RPMI7951 (cell line): ENCODE results near the gene YRDC. TPM values are rescaled to one million over a fixed set of nuclear protein-coding genes. Genes with fewer than 3 reads are reported as not detected.
"Not testable (repeated sequence)": the region's sequence is repeated elsewhere in the genome, so short reads cannot be mapped to it uniquely, and the experiment has no call there.

Experiments
- DNase-seq: peaks from one replicate; pipeline ENCODE4 v3.0.0-alpha.2; 2012; ENCODE audit warnings: low read depth
- total RNA-seq: library from RNA; depleted of rRNA; stranded (reverse); fragments of >200 nt; shearing (Covaris generic); gene quantifications from 2 replicates; pipeline ENCODE4 v1.2.3, GENCODE V29; 2014; rRNA removed

YRDC gene
- total RNA-seq, 1 experiment from 2014 or later = 25.7 TPM

- not testable (repeated sequence) for DNase-seq
Observed at GRCh38 chr1:37771440-37771839, 36.6 kb downstream of the YRDC start.

- DNase-seq = no peak
Observed at GRCh38 chr1:37767488-37767887, 40.5 kb downstream of the YRDC start.

- no peak for DNase-seq
Observed at GRCh38 chr1:37765916-37766664, 41.9 kb downstream of the YRDC start.

- DNase-seq = no peak
Observed at GRCh38 chr1:37764888-37765441, 43.0 kb downstream of the YRDC start, which contains the start of gene EPHA10. EPHA10 (minus strand) TSS chr1:37765120; CDS start chr1:37765066, 54 bp downstream.

- peak; percentile 33 for DNase-seq
Observed at GRCh38 chr1:37764414-37764825, 43.6 kb downstream of the YRDC start.

GRCh38 chr1:37763791-37764413 is 44.1 kb downstream of the YRDC start:
- DNase-seq = no peak

- no peak for DNase-seq
Observed at GRCh38 chr1:37762516-37762915, 45.5 kb downstream of the YRDC start.

- DNase-seq = no peak
Observed at GRCh38 chr1:37761416-37762095, 46.5 kb downstream of the YRDC start.

- DNase-seq = no peak
Observed at GRCh38 chr1:37759451-37759850, 48.6 kb downstream of the YRDC start.

- no peak for DNase-seq
Observed at GRCh38 chr1:37755951-37756560, 52.0 kb downstream of the YRDC start.

GRCh38 chr1:37755290-37755689 is 52.7 kb downstream of the YRDC start:
- no peak for DNase-seq

GRCh38 chr1:37753473-37754321 is 54.3 kb downstream of the YRDC start:
- DNase-seq = no peak

Other genes starting within 250 kb of the YRDC start
- gene GNL2, start 212.3 kb downstream of the YRDC start, total RNA-seq = 61.0 and 76.7 TPM in 2 replicates
- gene RSPO1, start 173.3 kb downstream of the YRDC start, total RNA-seq = 0.10 TPM in 1 of 2 replicates, not detected in the other
- gene CDCA8, start 115.7 kb downstream of the YRDC start, total RNA-seq = 42.8 and 48.3 TPM in 2 replicates
- not detected in 2 replicates for gene EPHA10, start 43.1 kb downstream of the YRDC start, total RNA-seq
- gene MANEAL, start 14.4 kb downstream of the YRDC start, total RNA-seq = 5.6 and 8.2 TPM in 2 replicates
- 52.4 and 68.3 TPM in 2 replicates for gene C1orf122, start 418 bp downstream of the YRDC start, total RNA-seq
- gene MTF1, start 51.4 kb upstream of the YRDC start, total RNA-seq = 3.0 and 3.5 TPM in 2 replicates
- gene INPP5B, start 138.8 kb upstream of the YRDC start, total RNA-seq = 13.4 and 14.1 TPM in 2 replicates
- gene SF3A3, start 181.8 kb upstream of the YRDC start, total RNA-seq = 139 TPM in 2 replicates
- 14.3 and 23.9 TPM in 2 replicates for gene FHL3, start 197.3 kb upstream of the YRDC start, total RNA-seq
- 63.1 and 72.9 TPM in 2 replicates for gene UTP11, start 204.5 kb upstream of the YRDC start, total RNA-seq
- gene POU3F1, start 238.6 kb upstream of the YRDC start, total RNA-seq = not detected in 2 replicates